NCI-H1436 (cell line): ENCODE measurements around the gene GBP6.
A peak's percentile ranks its signal among the peaks of the same experiment; 100 is the strongest.
"Not testable (repeated sequence)": the region's sequence is repeated elsewhere in the genome, so short reads cannot be mapped to it uniquely, and the experiment has no call there.

Source experiments
- DNase-seq: peaks from one replicate; lab custom pipeline; 2025; lab: John Stamatoyannopoulos, UW

GBP6 gene, protein sequence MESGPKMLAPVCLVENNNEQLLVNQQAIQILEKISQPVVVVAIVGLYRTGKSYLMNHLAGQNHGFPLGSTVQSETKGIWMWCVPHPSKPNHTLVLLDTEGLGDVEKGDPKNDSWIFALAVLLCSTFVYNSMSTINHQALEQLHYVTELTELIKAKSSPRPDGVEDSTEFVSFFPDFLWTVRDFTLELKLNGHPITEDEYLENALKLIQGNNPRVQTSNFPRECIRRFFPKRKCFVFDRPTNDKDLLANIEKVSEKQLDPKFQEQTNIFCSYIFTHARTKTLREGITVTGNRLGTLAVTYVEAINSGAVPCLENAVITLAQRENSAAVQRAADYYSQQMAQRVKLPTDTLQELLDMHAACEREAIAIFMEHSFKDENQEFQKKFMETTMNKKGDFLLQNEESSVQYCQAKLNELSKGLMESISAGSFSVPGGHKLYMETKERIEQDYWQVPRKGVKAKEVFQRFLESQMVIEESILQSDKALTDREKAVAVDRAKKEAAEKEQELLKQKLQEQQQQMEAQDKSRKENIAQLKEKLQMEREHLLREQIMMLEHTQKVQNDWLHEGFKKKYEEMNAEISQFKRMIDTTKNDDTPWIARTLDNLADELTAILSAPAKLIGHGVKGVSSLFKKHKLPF

DNA sequence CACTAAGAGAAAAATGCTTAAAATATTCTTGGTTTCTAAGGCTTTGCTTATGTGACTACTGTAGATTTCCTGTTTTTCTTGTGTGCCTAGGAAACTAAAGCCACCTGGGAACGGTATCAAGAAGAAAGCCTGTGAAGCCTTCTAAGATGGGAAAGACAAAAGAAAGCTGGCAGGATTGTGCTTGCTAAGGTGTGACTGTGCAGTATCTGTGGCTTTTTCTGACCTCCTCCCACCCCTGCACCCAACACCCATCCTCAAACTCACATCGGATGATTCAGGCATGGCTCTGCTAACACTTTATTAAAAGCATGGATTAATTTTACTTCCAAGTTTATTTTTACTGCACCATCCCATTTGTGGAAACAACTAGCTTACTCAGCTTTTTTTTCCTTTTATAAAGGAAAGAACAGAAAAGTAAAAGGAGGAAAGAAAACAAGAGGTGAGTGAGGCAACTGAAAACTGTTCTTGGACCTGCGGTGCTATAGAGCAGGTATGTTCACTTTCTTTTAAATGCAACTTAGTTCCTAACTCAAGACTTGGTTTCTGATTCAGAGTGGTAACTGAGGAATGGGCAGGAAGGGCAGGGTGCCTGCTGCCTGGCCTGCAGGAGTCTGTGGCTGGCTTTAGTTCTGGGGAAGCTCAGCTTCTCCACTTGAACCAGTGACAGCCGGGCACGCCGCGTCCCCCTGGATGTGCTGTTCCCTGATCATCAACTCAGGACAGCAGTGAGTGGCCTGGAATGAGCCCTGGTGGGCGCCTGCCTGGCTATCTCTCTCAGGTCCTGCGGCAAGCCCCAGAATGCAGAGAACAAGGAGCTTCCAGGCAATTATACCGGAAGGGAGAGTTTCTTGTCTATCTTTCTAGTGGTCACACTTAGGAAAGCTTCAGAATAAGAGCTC lies at the start of gene GBP6:
GBP6 (plus strand) TSS at position 422 of the 899 bp plus-strand sequence. CDS start 4,493 bp downstream, outside the sequence.
- no peak for DNase-seq

DNA sequence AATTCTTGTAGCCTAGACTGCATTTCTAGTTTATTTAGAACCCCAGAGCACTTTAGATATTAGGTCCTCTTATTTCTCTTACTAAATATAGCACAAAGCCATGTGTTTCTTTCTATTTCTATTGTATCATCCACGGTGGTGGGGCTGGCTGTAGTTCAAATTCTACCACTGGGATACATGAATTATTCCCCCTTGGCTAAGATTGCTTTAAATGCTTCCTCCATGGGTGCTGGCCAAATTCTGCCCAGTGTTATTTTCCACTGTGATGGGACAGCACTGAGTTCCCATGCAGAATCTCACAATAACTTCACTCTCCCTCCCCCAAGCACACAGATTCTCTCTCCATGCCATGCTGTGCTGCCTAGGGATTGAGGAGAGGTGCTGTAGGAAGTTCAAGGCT lies 41.5 kb upstream of the GBP6 start:
- DNase-seq: no peak

DNA sequence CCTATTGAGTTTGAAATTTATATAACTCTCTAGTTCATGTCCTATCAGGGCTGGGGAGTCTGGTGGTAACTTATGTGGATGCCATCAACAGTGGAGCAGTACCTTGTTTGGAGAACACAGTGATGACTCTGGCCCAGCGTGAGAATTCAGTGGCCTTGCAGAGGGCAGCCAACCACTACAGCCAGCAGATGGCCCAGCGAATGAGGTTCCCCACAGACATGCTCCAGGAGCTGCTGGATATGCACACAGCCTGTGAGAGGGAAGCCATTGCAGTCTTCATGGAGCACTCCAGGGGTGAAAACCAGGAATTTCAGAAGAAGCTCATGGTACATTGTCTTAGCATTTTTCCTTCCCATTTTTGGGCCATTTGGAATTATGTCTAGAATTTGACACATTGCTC lies 32.0 kb upstream of the GBP6 start:
- DNase-seq: no peak

DNA sequence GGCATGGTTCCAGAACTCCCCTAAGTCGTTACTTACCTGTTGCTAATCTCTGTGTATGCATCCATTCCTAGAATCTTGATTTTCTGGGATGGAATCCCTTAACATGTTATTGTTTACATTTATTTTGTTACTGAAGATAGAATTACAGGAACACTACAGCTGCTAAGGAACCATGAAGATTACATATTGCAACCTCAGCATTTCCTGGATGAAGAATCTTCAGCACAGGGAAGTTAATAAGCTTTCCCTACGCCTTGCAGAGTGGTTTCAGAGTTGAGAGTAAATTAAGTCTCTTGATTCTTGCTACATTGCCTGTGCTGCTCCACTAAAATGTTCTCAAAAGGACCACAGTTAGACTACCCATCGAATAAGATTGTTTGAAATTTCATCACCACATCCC lies 31.4 kb upstream of the GBP6 start:
- DNase-seq: no peak

DNA sequence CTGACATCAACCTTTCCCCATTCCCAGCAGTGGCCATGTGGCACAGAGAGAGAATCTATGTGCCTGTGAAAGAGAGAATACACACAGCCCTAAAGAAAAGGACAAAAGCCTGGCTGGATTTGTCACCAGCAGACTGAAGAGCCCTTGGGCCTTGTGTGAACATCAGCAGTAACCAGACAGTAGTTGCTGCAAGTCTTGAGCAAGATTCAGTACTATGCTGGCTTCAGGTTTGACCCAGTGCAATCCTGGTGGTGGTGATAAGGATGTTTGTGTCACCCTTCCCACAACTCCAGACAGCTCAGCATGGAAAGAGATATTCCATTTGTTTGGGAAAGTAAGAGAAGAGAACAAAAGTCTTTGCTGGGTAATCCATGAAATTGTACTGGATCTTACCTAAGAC lies 28.4 kb upstream of the GBP6 start:
- DNase-seq: no peak

DNA sequence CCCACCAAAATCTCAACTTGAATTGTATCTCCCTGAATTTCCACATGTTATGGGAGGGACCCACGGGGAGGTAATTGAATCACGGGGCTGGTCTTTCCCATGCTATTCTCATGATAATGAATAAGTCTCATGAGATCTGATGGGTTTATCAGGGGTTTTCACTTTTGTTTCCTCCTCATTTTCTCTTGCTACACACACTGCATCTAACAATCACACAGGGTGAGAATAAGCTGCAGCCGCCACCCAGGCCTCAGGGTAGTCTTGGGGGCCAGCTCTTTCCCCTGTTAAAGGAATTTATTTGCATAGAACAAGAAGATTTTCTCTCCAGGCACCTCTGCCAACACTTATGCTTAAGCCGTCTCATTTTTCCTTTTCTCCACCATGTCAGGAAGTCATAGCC lies 26.0 kb upstream of the GBP6 start:
- DNase-seq: no peak

DNA sequence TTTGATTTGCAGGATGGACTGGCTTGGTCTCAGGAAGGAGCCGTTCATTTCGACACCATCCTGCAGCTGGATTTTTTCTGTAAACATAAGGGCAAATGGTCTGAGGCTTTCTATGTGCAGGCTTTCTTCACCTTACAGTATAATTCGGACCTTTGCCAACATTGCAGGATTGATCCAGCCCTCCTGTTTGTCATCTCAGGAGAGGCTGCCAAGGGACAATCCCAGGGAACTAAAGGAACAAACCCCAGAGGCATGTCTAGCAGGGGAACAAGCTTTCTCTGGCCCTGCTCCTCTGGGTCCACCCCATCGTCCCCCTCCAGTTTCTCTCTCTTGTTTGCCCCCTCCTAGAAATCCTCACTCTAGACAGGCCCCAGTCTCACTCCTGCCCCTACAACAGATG lies 24.8 kb upstream of the GBP6 start:
- DNase-seq: no peak

DNA sequence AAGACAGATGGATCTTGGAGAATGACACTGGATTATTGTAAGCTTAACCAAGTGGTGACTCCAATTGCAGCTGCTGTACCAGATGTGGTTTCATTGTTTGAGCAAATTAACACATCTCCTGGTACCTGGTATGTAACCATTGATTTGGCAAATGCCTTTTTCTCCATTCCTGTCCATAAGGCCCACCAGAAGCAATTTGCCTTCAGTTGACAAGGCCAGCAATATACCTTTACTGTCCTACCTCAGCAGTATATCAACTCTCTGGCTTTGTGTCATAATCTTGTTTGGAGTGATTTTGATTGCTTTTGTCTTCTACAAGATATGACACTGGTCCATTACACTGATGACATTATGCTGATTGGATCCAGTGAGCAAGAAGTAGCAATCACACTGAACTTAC lies 18.4 kb upstream of the GBP6 start:
- DNase-seq: not testable (repeated sequence)

DNA sequence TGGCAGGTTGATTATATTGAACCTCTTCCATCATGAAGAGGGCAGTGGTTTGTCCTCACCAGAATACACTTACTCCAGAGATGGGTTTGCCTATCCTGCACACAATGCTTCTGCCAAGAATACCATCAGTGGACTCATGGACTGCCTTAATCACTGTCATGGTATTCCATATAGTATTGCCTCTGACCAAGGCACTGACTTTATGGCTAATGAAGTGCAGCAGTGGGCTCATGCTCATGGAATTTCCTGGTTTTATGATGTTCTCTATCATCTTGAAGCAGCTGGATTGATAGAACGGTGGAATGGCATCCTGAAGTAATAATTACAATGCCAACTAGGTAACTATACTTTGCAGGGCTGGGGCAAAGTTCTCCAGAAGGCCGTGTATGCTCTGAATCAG lies 16.6 kb upstream of the GBP6 start:
- DNase-seq: no peak

DNA sequence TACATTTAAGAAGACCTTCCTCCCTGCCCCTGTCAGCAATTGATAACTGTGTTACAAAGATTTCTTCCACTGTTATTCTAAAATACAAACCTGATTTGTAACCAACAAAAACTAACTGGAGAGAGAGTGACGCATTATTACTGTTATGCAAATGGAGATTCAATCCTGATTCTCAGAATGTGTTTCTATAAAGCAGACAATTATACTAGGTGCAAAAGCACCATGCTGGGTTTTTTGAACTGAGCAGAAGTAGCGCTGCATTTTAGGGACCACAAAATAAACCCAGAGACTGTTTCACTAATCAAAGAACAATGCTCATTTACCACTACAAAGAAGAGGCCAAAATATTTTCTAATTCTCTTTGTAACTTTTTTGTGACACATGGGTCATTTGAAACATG lies 13.6 kb upstream of the GBP6 start:
- no peak for DNase-seq

DNA sequence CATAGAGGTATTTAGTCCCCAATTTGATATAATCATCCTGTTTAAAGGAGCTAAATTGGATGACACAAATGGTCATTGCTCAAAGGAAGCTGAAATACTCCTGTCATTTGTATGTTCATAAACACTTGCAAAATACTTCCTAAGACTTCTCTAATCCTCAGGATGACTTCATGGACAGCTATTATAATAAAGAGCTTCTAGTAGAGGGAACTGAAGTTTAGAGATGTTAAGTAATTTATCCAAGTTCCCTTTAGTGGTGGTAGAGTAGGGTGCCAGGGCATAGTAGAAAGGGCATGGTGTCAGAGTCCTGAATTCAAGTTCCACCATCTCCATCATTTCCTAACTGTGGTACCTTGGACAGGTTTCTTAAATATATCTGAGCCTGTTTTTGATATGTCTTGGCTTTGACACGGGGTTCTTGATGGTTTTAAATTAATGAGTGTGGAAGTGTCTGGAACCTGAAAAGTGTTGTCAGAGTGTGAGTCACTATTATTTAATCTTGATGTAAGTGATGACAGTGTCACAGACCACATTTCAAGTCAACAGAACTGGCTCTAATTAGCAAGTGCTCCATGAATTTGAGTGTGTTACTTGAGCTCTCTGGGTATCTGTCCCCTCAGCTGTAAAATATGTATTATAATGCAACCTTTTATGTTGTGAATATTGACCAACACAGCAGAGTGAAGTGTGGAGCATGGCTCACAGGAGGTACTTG lies 12.1 kb upstream of the GBP6 start:
- no peak for DNase-seq

DNA sequence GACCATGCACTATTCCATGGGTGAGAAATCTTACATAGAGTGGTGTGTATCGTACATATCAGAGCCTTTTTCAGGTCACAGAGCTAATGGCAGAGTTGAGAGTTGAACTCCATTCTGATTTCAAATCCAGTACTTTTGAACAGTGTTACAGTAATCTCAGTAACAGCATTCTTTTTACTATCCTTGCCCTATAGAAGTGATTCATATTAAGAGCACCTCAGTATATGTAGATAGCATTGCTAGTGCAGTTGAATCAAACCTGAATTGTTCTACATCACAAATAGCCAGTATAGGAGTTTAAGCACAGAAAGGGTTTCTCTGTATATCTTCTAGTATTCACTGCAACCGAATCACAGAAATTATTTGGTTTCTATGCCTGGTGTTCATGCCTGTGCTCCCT lies 11.4 kb upstream of the GBP6 start:
- no peak for DNase-seq

DNA sequence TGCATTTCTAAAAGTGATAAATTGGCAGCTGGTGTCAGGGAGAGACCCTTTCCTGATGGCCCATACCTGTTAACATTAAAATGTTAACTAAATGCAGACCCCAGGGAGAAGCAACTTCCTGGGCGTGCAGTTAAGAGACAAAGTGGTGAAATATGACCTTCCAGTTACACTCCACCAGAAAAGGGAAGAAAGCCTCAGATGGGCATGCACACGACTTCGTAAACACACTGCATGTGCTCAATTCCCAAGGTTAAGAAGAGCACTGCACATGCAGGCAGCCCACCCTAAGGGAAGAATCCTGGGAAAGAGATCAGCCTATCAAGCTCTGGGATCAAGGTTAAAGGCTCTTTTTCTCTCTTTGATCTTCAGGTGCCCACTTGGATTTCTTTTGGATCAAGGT lies 9.7 kb upstream of the GBP6 start:
- no peak for DNase-seq

DNA sequence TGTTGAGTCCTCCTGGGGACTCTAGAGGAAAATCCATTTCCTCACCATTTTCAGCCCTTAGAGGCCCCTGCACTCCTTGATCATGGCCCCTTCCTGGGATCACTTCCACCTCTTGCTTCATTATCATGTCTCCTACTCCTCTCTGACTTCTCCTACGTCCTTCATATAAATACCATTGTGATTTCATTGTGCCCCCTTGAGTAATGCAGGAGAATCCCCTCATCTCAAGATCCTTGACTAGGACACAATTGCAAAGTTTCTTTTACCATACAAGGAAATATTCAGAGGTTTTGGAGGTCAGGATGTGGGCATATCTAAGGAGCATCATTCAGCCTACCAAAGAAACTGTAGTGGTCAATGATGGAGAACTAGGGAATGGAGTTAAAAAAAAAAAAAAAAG lies 8.8 kb upstream of the GBP6 start:
- no peak for DNase-seq

DNA sequence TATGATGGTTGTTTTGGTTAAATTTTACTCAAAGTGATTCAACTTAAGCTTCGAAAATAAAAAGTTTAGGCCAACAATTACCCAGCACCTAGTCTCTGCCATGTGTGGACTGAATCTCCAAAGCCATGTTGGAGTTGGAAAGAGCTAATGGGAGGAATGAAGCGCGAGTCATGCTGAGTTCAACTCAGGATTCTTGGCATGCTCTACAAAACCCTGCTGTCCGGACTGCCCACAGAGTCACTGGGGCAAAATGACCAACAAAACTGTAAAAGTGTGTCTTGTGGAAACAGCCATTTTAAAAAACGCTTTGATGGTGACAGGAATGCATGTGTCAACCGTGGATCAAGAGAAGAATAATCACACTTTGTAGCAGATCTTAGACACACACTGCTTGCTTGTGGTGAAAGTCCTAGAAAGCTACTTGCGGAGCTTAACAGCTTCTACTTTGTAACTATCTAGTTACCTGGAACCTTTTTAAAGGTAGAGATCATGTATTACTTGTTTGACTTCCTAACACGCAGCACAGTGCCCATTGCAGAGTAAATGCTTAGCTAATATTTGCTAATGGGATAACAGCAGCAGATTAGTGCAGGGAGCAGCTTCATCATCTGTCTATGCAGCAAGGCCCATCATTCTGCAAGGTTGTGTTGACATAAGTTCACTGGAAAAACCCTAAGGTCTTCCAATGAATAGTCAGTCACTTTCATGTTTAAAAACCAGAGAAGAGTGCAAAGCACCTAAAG lies 7.0 kb upstream of the GBP6 start:
- DNase-seq: no peak

DNA sequence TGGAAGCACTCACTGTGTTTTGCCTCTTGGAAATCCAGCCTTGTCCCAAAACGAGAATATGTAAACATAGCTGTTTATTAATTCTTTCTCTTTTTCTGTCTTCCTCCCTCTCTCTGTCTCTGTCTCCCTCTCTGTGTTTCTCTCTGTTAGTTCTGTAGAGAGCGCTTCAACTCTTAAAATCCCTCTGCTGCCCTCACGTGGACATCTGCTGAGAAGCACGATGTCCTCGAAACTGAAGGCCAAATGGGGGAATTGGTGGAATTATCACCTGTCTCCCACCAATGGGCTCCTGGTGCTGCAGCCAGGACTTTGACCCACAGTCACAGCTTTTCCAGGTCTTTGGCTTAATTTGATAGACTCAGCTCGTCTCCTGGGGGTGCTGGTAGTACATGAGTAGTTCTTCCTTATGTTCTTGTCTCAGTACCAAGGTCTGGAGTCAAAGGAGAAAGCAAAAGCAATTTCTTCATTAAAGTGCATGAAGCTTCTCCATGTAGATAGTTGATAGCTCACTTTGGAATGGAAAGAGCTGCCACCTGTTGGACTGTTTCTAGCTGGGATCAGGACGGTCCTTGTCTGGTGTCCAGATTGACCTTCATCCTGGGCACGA lies 5.5 kb upstream of the GBP6 start:
- DNase-seq: peak; percentile 50

DNA sequence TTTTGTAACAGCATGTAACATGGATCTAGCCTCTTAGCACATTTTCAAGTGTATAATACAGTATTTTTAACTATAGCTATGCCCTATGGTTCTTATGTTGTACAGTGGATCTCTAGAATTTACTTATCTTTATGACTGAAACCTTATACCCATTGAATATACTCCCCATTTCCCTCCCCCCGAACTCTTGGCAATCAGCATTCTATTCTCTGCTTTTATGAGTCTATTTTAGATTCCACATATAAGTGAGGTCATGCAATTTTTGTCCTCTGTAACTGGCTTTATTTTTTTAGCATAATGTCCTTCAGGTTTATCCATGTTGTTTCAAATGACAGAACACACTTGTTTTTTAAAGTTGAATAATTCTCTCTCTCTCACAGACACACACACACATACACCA lies 3.1 kb upstream of the GBP6 start:
- no peak for DNase-seq

DNA sequence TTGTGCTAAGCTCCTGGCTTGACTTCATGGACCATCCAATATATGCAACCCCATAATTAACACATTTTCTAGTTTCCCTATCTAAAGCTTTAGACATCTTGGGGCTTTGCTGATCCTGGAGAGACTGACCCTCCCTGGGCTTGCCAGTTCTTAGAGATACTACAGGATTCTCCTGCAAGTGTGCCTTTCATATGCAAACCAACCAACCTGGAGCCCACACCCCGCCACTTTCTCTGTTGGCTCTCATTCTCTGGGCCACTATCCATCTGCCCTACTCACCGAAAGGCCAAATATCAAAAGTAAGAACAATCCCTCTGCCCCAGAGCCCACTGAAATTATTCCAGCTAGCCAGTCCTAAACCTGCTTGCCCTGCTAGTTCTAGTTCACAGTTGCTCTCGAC lies 2.2 kb upstream of the GBP6 start:
- DNase-seq: no peak

DNA sequence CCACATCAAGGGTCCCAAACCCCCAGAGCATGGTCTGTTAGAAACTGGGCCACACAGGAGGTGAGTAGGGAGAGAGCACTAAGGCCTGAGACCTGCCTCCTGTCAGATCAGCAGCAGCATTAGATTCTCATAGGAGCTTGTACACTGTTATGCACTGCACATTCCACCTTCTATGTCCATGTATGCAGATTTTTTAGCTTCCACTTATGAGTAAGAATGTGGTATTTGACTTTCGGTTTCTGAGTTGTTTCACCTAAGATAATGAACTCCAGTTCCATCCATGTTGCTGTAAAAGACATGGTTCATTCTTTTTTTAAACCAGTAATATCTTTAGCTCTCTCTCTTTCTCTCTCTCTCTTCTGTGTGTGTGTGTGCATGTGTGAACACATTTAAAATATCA lies 663 bp upstream of the GBP6 start:
- DNase-seq: no peak

DNA sequence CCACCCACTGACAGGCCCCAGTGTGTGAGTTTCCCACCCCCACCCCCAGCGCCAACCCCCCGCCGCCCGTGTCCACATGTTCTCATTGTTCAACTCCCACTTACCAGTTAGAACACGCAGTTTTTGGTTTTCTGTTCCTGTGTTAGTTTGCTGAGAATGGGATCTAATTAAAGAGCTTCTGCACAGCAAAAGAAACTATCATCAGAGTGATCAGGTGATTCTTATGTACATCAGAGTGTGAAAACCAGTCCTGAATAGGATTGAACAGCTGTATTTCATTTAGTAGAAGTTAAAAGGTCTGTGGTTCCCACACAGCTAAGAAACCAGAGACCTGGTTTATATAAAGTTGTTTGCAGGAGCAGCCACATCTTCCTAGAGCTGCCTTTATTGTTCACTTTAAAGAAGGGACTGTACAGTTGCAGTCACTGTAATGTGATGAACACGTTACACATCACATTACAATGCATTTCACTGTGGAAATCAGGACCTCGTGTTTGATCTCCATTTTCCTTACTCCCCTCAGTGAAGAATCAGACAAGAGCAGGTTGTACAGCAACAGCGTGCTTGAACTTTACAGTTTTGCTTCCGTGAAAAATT lies 1.2 kb downstream of the GBP6 start:
- no peak for DNase-seq

DNA sequence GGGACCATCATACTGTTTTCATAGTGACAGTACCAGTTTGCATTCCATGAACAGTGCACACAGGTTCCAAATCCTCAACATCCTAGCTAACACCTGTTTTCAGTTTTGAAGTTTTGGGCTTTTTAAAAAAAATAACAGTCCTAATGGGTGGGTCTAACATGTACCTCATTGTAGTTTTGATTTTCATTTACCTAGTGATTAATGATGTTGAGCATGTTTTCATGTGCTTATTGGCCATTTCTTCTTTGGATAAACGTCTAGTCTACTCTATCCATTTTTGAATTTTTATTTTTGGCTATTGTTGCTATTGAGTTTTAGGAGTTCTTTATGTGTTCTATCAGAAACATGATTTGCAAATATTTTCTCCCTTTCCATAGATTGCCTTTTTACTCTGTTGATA lies 3.4 kb downstream of the GBP6 start:
- no peak for DNase-seq
